A549 (cell line): ENCODE results near the gene CABP4. TPM values are rescaled to one million over a fixed set of nuclear protein-coding genes. Genes with fewer than 3 reads are reported as not detected.
A peak's percentile ranks its signal among the peaks of the same experiment; 100 is the strongest.

Experiments used
- CBX8 ChIP-seq: fragments of 200-600 bp; sonication (generic); IDR thresholded peaks from 2 replicates; pipeline ENCODE4 v1.6.1; 2016
- CEBPB ChIP-seq, 2 experiments: fragments of >200 bp in 1 of 2; sonication (Bioruptor Twin) in 1 of 2; formaldehyde crosslinking in 1 of 2; IDR thresholded peaks; 2 replicates each; pipeline ENCODE4 v1.6.1; 2012 to 2016
- CHD4 ChIP-seq: fragments of 200-600 bp; sonication (generic); IDR thresholded peaks from 2 replicates; pipeline ENCODE4 v1.6.1; 2016; ENCODE audit warnings: antibody characterized with exemption, mild to moderate bottlenecking, borderline replicate concordance
- EHMT2 ChIP-seq: fragments of 200-600 bp; sonication (generic); IDR thresholded peaks from 2 replicates; pipeline ENCODE4 v1.6.1; 2016; ENCODE audit warnings: antibody characterized with exemption, low read depth, mild to moderate bottlenecking, moderate library complexity
- EP300 ChIP-seq, 2 experiments: fragments of >200 bp; sonication (Bioruptor Twin); formaldehyde crosslinking; IDR thresholded peaks; 2 replicates in 1 of 2; 3 replicates in 1 of 2; pipeline ENCODE4 v1.6.1; 2016 to 2017
- ESRRA ChIP-seq: fragments of 150-350 bp; IDR thresholded peaks from 2 replicates; pipeline ENCODE4 v1.6.1; 2014; ENCODE audit warnings: mild to moderate bottlenecking, low read length, borderline replicate concordance
- GATA3 ChIP-seq: IDR thresholded peaks from 2 replicates; pipeline ENCODE4 v1.6.1; 2012; ENCODE audit warnings: borderline replicate concordance
- HEYL ChIP-seq: fragments of 250-450 bp; sonication (Bioruptor Pico); IDR thresholded peaks from 2 replicates; pipeline ENCODE4 v1.8.0; 2021; ENCODE audit warnings: mild to moderate bottlenecking, moderate library complexity
- HOXA7 ChIP-seq: fragments of 250-450 bp; sonication (Bioruptor Pico); IDR thresholded peaks from 2 replicates; pipeline ENCODE4 v1.5.0; 2020; ENCODE audit warnings: mild to moderate bottlenecking, moderate library complexity
- HOXB13 ChIP-seq: fragments of 250-450 bp; sonication (Bioruptor Pico); IDR thresholded peaks from 2 replicates; pipeline ENCODE4 v1.5.0; 2020; ENCODE audit warnings: low read depth, mild to moderate bottlenecking, moderate library complexity
- HOXB5 ChIP-seq: fragments of 250-450 bp; sonication (Bioruptor Pico); IDR thresholded peaks from 2 replicates; pipeline ENCODE4 v1.5.0; 2020; ENCODE audit warnings: mild to moderate bottlenecking, moderate library complexity
- JUN ChIP-seq, 2 experiments: fragments of >200 bp; sonication (Bioruptor Twin); formaldehyde crosslinking; IDR thresholded peaks; 2 replicates in 1 of 2; 3 replicates in 1 of 2; pipeline ENCODE4 v1.6.1; 2016 to 2017
- JUNB ChIP-seq: fragments of >200 bp; sonication (Bioruptor Twin); formaldehyde crosslinking; IDR thresholded peaks from 2 replicates; pipeline ENCODE4 v1.6.1; 2016
- KDM1A ChIP-seq: fragments of 200-600 bp; sonication (generic); IDR thresholded peaks from 2 replicates; pipeline ENCODE4 v1.6.1; 2016; ENCODE audit warnings: low read depth, mild to moderate bottlenecking
- KDM5A ChIP-seq: fragments of 200-600 bp; sonication (generic); IDR thresholded peaks from 2 replicates; pipeline ENCODE4 v1.6.1; 2016; ENCODE audit warnings: antibody characterized with exemption, mild to moderate bottlenecking
- MAFK ChIP-seq: fragments of 450-650 bp; IDR thresholded peaks from 2 replicates; pipeline ENCODE4 v1.6.1; 2014; ENCODE audit not compliant: partially characterized antibody
- MYC ChIP-seq: IDR thresholded peaks from 2 replicates; pipeline ENCODE4 v1.6.1; 2012; ENCODE audit warnings: mild to moderate bottlenecking, inconsistent platforms, low read length, improper control_type of control experiment, borderline replicate concordance
- NPAS2 ChIP-seq: fragments of 250-450 bp; sonication (Bioruptor Pico); IDR thresholded peaks from 2 replicates; pipeline ENCODE4 v1.8.0; 2022; ENCODE audit warnings: mild to moderate bottlenecking, moderate library complexity, borderline replicate concordance
- NR3C1 ChIP-seq: fragments of >200 bp; sonication (Bioruptor Twin); formaldehyde crosslinking; IDR thresholded peaks from 3 replicates; pipeline ENCODE4 v1.6.1; 2017
- PHF8 ChIP-seq: fragments of 200-600 bp; sonication (generic); IDR thresholded peaks from 2 replicates; pipeline ENCODE4 v1.6.1; 2016; ENCODE audit warnings: low read depth, mild to moderate bottlenecking, antibody characterized with exemption, moderate library complexity, borderline replicate concordance
- POLR2A ChIP-seq: IDR thresholded peaks from 2 replicates; pipeline ENCODE4 v1.6.1; 2012; ENCODE audit warnings: mild to moderate bottlenecking, low read length
- RAD21 ChIP-seq, 2 experiments: fragments of >200 bp in 1 of 2; sonication (Bioruptor Twin) in 1 of 2; formaldehyde crosslinking in 1 of 2; IDR thresholded peaks in 1 of 2; conservative IDR thresholded peaks in 1 of 2; 2 replicates in 1 of 2; 3 replicates in 1 of 2; pipeline ENCODE4 v1.6.1; 2012 to 2018; ENCODE audit warnings: inconsistent platforms in 1 of 2
- RARB ChIP-seq: fragments of 250-450 bp; sonication (Bioruptor Pico); IDR thresholded peaks from 2 replicates; pipeline ENCODE4 v1.8.0; 2021; ENCODE audit warnings: mild to moderate bottlenecking, moderate library complexity
- RFX5 ChIP-seq: fragments of 450-650 bp; IDR thresholded peaks from 2 replicates; pipeline ENCODE4 v1.7.1; 2014; ENCODE audit warnings: antibody characterized with exemption, mild to moderate bottlenecking, moderate library complexity
- RNF2 ChIP-seq: fragments of 200-600 bp; sonication (generic); IDR thresholded peaks from 2 replicates; pipeline ENCODE4 v1.6.1; 2016; ENCODE audit warnings: low read depth, mild to moderate bottlenecking, antibody characterized with exemption, moderate library complexity, borderline replicate concordance
- SMC3 ChIP-seq: fragments of >200 bp; sonication (Bioruptor Twin); formaldehyde crosslinking; IDR thresholded peaks from 3 replicates; pipeline ENCODE4 v1.6.1; 2018; ENCODE audit warnings: inconsistent platforms
- TP53 ChIP-seq: fragments of 250-450 bp; sonication (Bioruptor Pico); IDR thresholded peaks from 2 replicates; pipeline ENCODE4 v1.5.0; 2021; ENCODE audit warnings: mild to moderate bottlenecking, moderate library complexity
- ZC3H11A ChIP-seq: fragments of 450-650 bp; IDR thresholded peaks from 2 replicates; pipeline ENCODE4 v1.6.1; 2014; ENCODE audit warnings: antibody characterized with exemption, mild to moderate bottlenecking
- ZNF302 ChIP-seq: fragments of 250-450 bp; sonication (Bioruptor Pico); IDR thresholded peaks from 2 replicates; pipeline ENCODE4 v1.9.0; 2021; ENCODE audit warnings: inconsistent platforms, mild to moderate bottlenecking, moderate library complexity
- polyA plus RNA-seq, 4 experiments: library from polyadenylated mRNA; depleted of rRNA in 3 of 4; stranded (reverse); fragments of >200 nt; fragmentation: RNase III in 1 of 4; extraction: RNeasy Plus Mini Kit Qiagen cat#74134 plus additional on column Dnase treatment in 1 of 4; gene quantifications; 2 replicates in 3 of 4; 3 replicates in 1 of 4; pipeline ENCODE4 v1.2.3, GENCODE V29; 2011 to 2017
- TF ChIP-seq, protein P1 (sequence below): fragments of 450-650 bp; IDR thresholded peaks from 2 replicates; pipeline ENCODE4 v1.6.1; 2014; ENCODE audit warnings: antibody characterized with exemption
- TF ChIP-seq, protein P2 (sequence below): fragments of >200 bp; sonication (Bioruptor Twin); formaldehyde crosslinking; IDR thresholded peaks from 3 replicates; pipeline ENCODE4 v1.5.1; 2016
- TF ChIP-seq, protein P3 (sequence below): fragments of 250-450 bp; sonication (Bioruptor Pico); IDR thresholded peaks from 2 replicates; pipeline ENCODE4 v1.5.0; 2021; ENCODE audit warnings: mild to moderate bottlenecking, moderate library complexity, borderline replicate concordance
- TF ChIP-seq, protein P4 (sequence below): IDR thresholded peaks from 2 replicates; pipeline ENCODE4 v1.6.1; 2012
- TF ChIP-seq, protein P5 (sequence below): fragments of 150-350 bp; IDR thresholded peaks from 2 replicates; pipeline ENCODE4 v1.6.1; 2014; ENCODE audit warnings: low read depth, mild to moderate bottlenecking, low read length
- TF ChIP-seq, protein P6 (sequence below): fragments of 250-450 bp; sonication (Bioruptor Pico); IDR thresholded peaks from 2 replicates; pipeline ENCODE4 v1.5.0; 2020; ENCODE audit warnings: low read depth, mild to moderate bottlenecking, moderate library complexity

CABP4 gene
- polyA plus RNA-seq, 2 of the 4 experiments (the other 2 are of a cell fraction): not detected

DNA sequence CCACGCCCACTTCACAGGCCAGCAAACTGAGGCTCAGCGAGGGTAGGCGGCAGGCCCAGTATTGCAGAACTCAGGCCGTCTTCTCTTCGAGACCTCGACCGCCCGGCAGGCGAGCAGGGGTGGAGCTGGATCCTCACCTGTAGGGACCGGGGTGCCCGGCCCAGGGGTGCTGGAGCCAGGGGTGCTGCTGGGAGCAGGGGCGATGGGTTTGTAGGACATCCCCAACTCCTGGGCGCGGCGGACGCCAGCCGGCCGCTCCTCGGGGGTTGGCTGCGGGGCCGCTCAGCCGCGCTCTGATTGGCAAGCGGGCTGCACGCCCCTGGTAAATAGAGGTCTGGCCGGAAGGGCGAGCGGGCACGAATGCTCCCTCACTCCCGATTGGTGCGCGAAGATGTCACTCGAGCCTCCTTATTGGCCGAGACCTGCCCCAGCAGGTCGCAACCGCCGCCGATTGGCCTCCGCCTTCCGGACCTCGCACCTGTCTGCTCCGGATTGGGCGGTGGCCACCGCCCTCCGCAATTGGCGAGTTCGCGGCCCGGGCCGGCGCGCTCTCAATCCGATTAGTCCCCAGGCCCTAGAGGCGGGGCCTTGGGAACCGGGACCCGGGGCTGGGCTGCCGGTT lies 52.8 kb downstream of the CABP4 start, which contains the start of gene CDK2AP2 (continued):
- TF ChIP-seq PHF8 (peak; percentile 70), NPAS2 (no peak), JUN (IDR thresholded peaks at IDR 0.05) (peak; percentile 63 to 64; a peak in 4 of 5 replicates), TP53 (no peak), ZNF302 (CRISPR knock-in tag) (no peak), HOXB13 (CRISPR knock-in tag) (no peak), CBX8 (no peak), RARB (no peak), HOXB5 (CRISPR knock-in tag) (peak; percentile 39; the same call in 1 of the 2 replicates), RFX5 (peak; percentile 77), NR3C1 (no peak), RAD21 (conservative IDR thresholded peaks at IDR 0.05 in 1 of 2, IDR thresholded peaks at IDR 0.05 in 1 of 2) (no peak), HOXA7 (CRISPR knock-in tag) (no peak), CEBPB (IDR thresholded peaks at IDR 0.05) (no peak), JUNB (no peak), EP300 (IDR thresholded peaks at IDR 0.05) (no peak), CHD4 (peak; percentile 94), RNF2 (no peak), KDM5A (no peak), MYC (no peak), ESRRA (no peak), KDM1A (peak; percentile 98), ZC3H11A (no peak), MAFK (no peak), EHMT2 (no peak), HEYL (CRISPR knock-in tag) (no peak), POLR2A (peak; percentile 68), SMC3 (no peak), GATA3 (no peak)
- TF ChIP-seq, protein P1, sequence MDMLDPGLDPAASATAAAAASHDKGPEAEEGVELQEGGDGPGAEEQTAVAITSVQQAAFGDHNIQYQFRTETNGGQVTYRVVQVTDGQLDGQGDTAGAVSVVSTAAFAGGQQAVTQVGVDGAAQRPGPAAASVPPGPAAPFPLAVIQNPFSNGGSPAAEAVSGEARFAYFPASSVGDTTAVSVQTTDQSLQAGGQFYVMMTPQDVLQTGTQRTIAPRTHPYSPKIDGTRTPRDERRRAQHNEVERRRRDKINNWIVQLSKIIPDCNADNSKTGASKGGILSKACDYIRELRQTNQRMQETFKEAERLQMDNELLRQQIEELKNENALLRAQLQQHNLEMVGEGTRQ: no peak
- TF ChIP-seq, protein P2, sequence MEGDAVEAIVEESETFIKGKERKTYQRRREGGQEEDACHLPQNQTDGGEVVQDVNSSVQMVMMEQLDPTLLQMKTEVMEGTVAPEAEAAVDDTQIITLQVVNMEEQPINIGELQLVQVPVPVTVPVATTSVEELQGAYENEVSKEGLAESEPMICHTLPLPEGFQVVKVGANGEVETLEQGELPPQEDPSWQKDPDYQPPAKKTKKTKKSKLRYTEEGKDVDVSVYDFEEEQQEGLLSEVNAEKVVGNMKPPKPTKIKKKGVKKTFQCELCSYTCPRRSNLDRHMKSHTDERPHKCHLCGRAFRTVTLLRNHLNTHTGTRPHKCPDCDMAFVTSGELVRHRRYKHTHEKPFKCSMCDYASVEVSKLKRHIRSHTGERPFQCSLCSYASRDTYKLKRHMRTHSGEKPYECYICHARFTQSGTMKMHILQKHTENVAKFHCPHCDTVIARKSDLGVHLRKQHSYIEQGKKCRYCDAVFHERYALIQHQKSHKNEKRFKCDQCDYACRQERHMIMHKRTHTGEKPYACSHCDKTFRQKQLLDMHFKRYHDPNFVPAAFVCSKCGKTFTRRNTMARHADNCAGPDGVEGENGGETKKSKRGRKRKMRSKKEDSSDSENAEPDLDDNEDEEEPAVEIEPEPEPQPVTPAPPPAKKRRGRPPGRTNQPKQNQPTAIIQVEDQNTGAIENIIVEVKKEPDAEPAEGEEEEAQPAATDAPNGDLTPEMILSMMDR: 0 out of 3 replicates have a peak, but pooled peaks have one; percentile 7
- TF ChIP-seq, protein P3, sequence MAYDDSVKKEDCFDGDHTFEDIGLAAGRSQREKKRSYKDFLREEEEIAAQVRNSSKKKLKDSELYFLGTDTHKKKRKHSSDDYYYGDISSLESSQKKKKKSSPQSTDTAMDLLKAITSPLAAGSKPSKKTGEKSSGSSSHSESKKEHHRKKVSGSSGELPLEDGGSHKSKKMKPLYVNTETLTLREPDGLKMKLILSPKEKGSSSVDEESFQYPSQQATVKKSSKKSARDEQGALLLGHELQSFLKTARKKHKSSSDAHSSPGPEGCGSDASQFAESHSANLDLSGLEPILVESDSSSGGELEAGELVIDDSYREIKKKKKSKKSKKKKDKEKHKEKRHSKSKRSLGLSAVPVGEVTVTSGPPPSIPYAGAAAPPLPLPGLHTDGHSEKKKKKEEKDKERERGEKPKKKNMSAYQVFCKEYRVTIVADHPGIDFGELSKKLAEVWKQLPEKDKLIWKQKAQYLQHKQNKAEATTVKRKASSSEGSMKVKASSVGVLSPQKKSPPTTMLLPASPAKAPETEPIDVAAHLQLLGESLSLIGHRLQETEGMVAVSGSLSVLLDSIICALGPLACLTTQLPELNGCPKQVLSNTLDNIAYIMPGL (CRISPR knock-in tag): no peak
- TF ChIP-seq, protein P4, sequence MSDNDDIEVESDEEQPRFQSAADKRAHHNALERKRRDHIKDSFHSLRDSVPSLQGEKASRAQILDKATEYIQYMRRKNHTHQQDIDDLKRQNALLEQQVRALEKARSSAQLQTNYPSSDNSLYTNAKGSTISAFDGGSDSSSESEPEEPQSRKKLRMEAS: peak; percentile 63
- TF ChIP-seq, protein P5, sequence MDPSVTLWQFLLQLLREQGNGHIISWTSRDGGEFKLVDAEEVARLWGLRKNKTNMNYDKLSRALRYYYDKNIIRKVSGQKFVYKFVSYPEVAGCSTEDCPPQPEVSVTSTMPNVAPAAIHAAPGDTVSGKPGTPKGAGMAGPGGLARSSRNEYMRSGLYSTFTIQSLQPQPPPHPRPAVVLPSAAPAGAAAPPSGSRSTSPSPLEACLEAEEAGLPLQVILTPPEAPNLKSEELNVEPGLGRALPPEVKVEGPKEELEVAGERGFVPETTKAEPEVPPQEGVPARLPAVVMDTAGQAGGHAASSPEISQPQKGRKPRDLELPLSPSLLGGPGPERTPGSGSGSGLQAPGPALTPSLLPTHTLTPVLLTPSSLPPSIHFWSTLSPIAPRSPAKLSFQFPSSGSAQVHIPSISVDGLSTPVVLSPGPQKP: no peak
- TF ChIP-seq, protein P6, sequence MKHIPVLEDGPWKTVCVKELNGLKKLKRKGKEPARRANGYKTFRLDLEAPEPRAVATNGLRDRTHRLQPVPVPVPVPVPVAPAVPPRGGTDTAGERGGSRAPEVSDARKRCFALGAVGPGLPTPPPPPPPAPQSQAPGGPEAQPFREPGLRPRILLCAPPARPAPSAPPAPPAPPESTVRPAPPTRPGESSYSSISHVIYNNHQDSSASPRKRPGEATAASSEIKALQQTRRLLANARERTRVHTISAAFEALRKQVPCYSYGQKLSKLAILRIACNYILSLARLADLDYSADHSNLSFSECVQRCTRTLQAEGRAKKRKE (CRISPR knock-in tag): 0 out of 2 replicates have a peak, but pooled peaks have one; percentile 41
